Hepatocyte (in vitro differentiated cells): Measurements from ENCODE around the gene STRA6. TPM values are rescaled to one million over a fixed set of nuclear protein-coding genes. Genes with fewer than 3 reads are reported as not detected.

Experiments used
- DNase-seq: peaks from one replicate; pipeline ENCODE4 v3.0.0-alpha.2; 2016; ENCODE audit warnings: low spot score
- H2AFZ ChIP-seq: fragments of 200-600 bp; sonication (generic); 2 replicates; pipeline ENCODE4 v1.6.0; 2016; ENCODE audit warnings: antibody characterized with exemption, mild to moderate bottlenecking
- H3K27ac ChIP-seq: fragments of 200-600 bp; sonication (generic); 2 replicates; pipeline ENCODE4 v1.5.1; 2016; ENCODE audit warnings: mild to moderate bottlenecking
- H3K27me3 ChIP-seq: fragments of 200-600 bp; sonication (generic); 2 replicates; pipeline ENCODE4 v1.6.1; 2016
- H3K36me3 ChIP-seq: fragments of 200-600 bp; sonication (generic); replicated peaks from 2 replicates; pipeline ENCODE4 v1.5.1; 2016; ENCODE audit warnings: low read depth; ENCODE audit not compliant: insufficient read depth
- H3K4me1 ChIP-seq: fragments of 200-600 bp; sonication (generic); 2 replicates; pipeline ENCODE4 v1.5.1; 2016; ENCODE audit warnings: mild to moderate bottlenecking, moderate library complexity; ENCODE audit not compliant: insufficient read depth
- H3K4me2 ChIP-seq: fragments of 200-600 bp; sonication (generic); 2 replicates; pipeline ENCODE4 v1.6.0; 2016
- H3K4me3 ChIP-seq: fragments of 200-600 bp; sonication (generic); 2 replicates; pipeline ENCODE4 v1.5.1; 2016; ENCODE audit warnings: mild to moderate bottlenecking
- H3K79me2 ChIP-seq: fragments of 200-600 bp; sonication (generic); 2 replicates; pipeline ENCODE4 v1.6.0; 2017; ENCODE audit warnings: mild to moderate bottlenecking
- H3K9me2 ChIP-seq: fragments of 200-600 bp; sonication (generic); replicated peaks from 2 replicates; pipeline ENCODE4 v1.6.0; 2017; ENCODE audit warnings: mild to moderate bottlenecking; ENCODE audit not compliant: insufficient read depth
- H3K9me3 ChIP-seq: fragments of 200-600 bp; sonication (generic); 2 replicates; pipeline ENCODE4 v1.5.1; 2016; ENCODE audit warnings: low read depth, mild to moderate bottlenecking
- H4K20me1 ChIP-seq: fragments of 200-600 bp; sonication (generic); 2 replicates; pipeline ENCODE4 v1.6.0; 2016; ENCODE audit warnings: mild to moderate bottlenecking; ENCODE audit not compliant: insufficient read depth, poor library complexity, severe bottlenecking
- CTCF ChIP-seq: fragments of 200-600 bp; sonication (generic); IDR thresholded peaks from 2 replicates; pipeline ENCODE4 v1.5.1; 2016; ENCODE audit warnings: antibody characterized with exemption, mild to moderate bottlenecking; ENCODE audit not compliant: poor library complexity
- EZH2 ChIP-seq: fragments of 200-600 bp; sonication (generic); IDR thresholded peaks from 2 replicates; pipeline ENCODE4 v1.6.1; 2016; ENCODE audit warnings: antibody characterized with exemption, mild to moderate bottlenecking, borderline replicate concordance
- EZH2phosphoT487 ChIP-seq: fragments of 200-600 bp; sonication (generic); IDR thresholded peaks from one replicate; pipeline ENCODE4 v1.6.1; 2018; ENCODE audit warnings: antibody characterized with exemption, mild to moderate bottlenecking, low read depth, moderate library complexity; ENCODE audit not compliant: unreplicated experiment, severe bottlenecking
- WGBS: methylation state at CpG from one replicate; pipeline ENCODE4 v1.1.6; 2016; ENCODE audit warnings: low lambda C conversion rate; ENCODE audit errors: missing lambda C conversion rate; 5-methylcytosine and 5-hydroxymethylcytosine counted together
- polyA plus RNA-seq: library from polyadenylated mRNA; unstranded; fragments of >200 nt; fragmentation: Nextera tagmentation; extraction: Ambion mirVana; gene quantifications from 2 replicates; pipeline ENCODE4 v1.2.1, GENCODE V29; 2016
- total RNA-seq: library from RNA; depleted of rRNA; stranded (reverse); fragments of >200 nt; gene quantifications from 2 replicates; pipeline ENCODE4 v1.2.3, GENCODE V29; 2014

STRA6 gene
- total and polyA plus RNA-seq, 2 experiments from 2014 or later = 31.5 to 37.1 TPM

GRCh38 chr15:74175271-74176191, 27.1 kb downstream of the STRA6 start:
- Histone ChIP-seq H3K4me1 (peaks cover 40% of the 10 kb centered on the region), H3K27me3 (no peaks in the 10 kb centered on the region), H4K20me1 (no peaks in the 10 kb centered on the region), H2AFZ (no peak overlapping the region), H3K4me2 (no peak overlapping the region), H3K27ac (peak overlapping the region; percentile 95), H3K79me2 (no peaks in the 10 kb centered on the region), H3K36me3 (no peaks in the 10 kb centered on the region), H3K9me2 (no peaks in the 10 kb centered on the region), H3K9me3 (no peaks in the 10 kb centered on the region), H3K4me3 (no peak overlapping the region)
- WGBS = 95% methylated on average over 45 of the region's 45 CpGs
- DNase-seq = no peak
- TF ChIP-seq EZH2phosphoT487 = no peak
- no peak for TF ChIP-seq EZH2
- TF ChIP-seq CTCF = no peak

- H3K36me3 ChIP-seq = no peaks in the 10 kb centered on the region
- peak overlapping the region; percentile 70 for H3K4me2 ChIP-seq
- no peak overlapping the region for H2AFZ ChIP-seq
- H3K9me3 ChIP-seq = no peaks in the 10 kb centered on the region
- H3K27ac ChIP-seq = peak overlapping the region; percentile 95
- peaks cover 38% of the 10 kb centered on the region for H3K4me1 ChIP-seq
- no peaks in the 10 kb centered on the region for H3K79me2 ChIP-seq
- 95% methylated on average over 14 of the region's 14 CpGs for WGBS
- no peak for DNase-seq
- no peak overlapping the region for H3K4me3 ChIP-seq
- H3K27me3 ChIP-seq = no peaks in the 10 kb centered on the region
- no peaks in the 10 kb centered on the region for H3K9me2 ChIP-seq
- TF ChIP-seq CTCF (no peak), EZH2phosphoT487 (no peak), EZH2 (no peak)
- no peaks in the 10 kb centered on the region for H4K20me1 ChIP-seq
Measured at GRCh38 chr15:74174958-74175253, 27.7 kb downstream of the STRA6 start.

- no peaks in the 10 kb centered on the region for H3K36me3 ChIP-seq
- H4K20me1 ChIP-seq = no peaks in the 10 kb centered on the region
- TF ChIP-seq EZH2phosphoT487 (no peak), EZH2 (no peak), CTCF (no peak)
- DNase-seq = peak; percentile 51
- H3K4me3 ChIP-seq = no peak overlapping the region
- H3K9me3 ChIP-seq = no peaks in the 10 kb centered on the region
- H3K27ac ChIP-seq = peak overlapping the region; percentile 95
- no peaks in the 10 kb centered on the region for H3K9me2 ChIP-seq
- H3K79me2 ChIP-seq = no peaks in the 10 kb centered on the region
- 58% methylated on average over 17 of the region's 20 CpGs for WGBS
- peak overlapping the region; percentile 70 for H3K4me2 ChIP-seq
- H2AFZ ChIP-seq = no peak overlapping the region
- H3K27me3 ChIP-seq = no peaks in the 10 kb centered on the region
- H3K4me1 ChIP-seq = peaks cover 35% of the 10 kb centered on the region
Measured at GRCh38 chr15:74174219-74174957, 28.2 kb downstream of the STRA6 start.
